ENCODE measurements around the gene SLC9A1.

Gene SLC9A1

GRCh38 chr1:27144920-27145661, 9.8 kb downstream of the SLC9A1 start:
- no peak overlapping the region for H3K4me3 ChIP-seq (ENCODE audit: low read depth, low read length)
- H3K36me3 ChIP-seq (ENCODE audit: control insufficient read depth, insufficient read depth, low read length) = no peaks in the 10 kb centered on the region
- H3K79me2 ChIP-seq = peaks cover 4% of the 10 kb centered on the region
- no peaks in the 10 kb centered on the region for H3K27me3 ChIP-seq (ENCODE audit: control insufficient read depth, insufficient read depth, low read length)
- TF ChIP-seq CTCF (IDR thresholded peaks at IDR 0.05) = no peak
- no peak overlapping the region for H3K9ac ChIP-seq
- H2AFZ ChIP-seq = no peak overlapping the region
- H3K27ac ChIP-seq = no peak overlapping the region
- H3K4me1 ChIP-seq = peaks cover 15% of the 10 kb centered on the region
- no peaks in the 10 kb centered on the region for H3K9me3 ChIP-seq (ENCODE audit: control insufficient read depth, low read length)
- no peak overlapping the region for H3K4me2 ChIP-seq (ENCODE audit: low read length)

GRCh38 chr1:27144049-27144748, 10.7 kb downstream of the SLC9A1 start:
- Histone ChIP-seq H3K36me3 (ENCODE audit: control insufficient read depth, insufficient read depth, low read length) (no peaks in the 10 kb centered on the region), H2AFZ (no peak overlapping the region), H3K4me1 (peaks cover 15% of the 10 kb centered on the region), H3K4me2 (ENCODE audit: low read length) (no peak overlapping the region), H3K9me3 (ENCODE audit: control insufficient read depth, low read length) (no peaks in the 10 kb centered on the region), H3K79me2 (peaks cover 8% of the 10 kb centered on the region), H3K4me3 (ENCODE audit: low read depth, low read length) (no peak overlapping the region), H3K27ac (no peak overlapping the region), H3K9ac (no peak overlapping the region), H3K27me3 (ENCODE audit: control insufficient read depth, insufficient read depth, low read length) (no peaks in the 10 kb centered on the region)
- TF ChIP-seq CTCF (IDR thresholded peaks at IDR 0.05) = no peak

GRCh38 chr1:27143401-27143800, 11.5 kb downstream of the SLC9A1 start:
- Histone ChIP-seq H3K27ac (no peak overlapping the region), H3K9me3 (ENCODE audit: control insufficient read depth, low read length) (no peaks in the 10 kb centered on the region), H3K79me2 (peaks cover 13% of the 10 kb centered on the region), H3K27me3 (ENCODE audit: control insufficient read depth, insufficient read depth, low read length) (no peaks in the 10 kb centered on the region), H3K4me1 (peaks cover 15% of the 10 kb centered on the region), H3K4me2 (ENCODE audit: low read length) (no peak overlapping the region), H3K9ac (no peak overlapping the region), H2AFZ (no peak overlapping the region), H3K36me3 (ENCODE audit: control insufficient read depth, insufficient read depth, low read length) (no peaks in the 10 kb centered on the region), H3K4me3 (ENCODE audit: low read depth, low read length) (no peak overlapping the region)
- TF ChIP-seq CTCF (IDR thresholded peaks at IDR 0.05) = no peak

- H3K9ac ChIP-seq = no peak overlapping the region
- no peaks in the 10 kb centered on the region for H3K36me3 ChIP-seq (ENCODE audit: control insufficient read depth, insufficient read depth, low read length)
- no peak for TF ChIP-seq CTCF (IDR thresholded peaks at IDR 0.05)
- no peaks in the 10 kb centered on the region for H3K9me3 ChIP-seq (ENCODE audit: control insufficient read depth, low read length)
- H3K4me2 ChIP-seq (ENCODE audit: low read length) = no peak overlapping the region
- no peaks in the 10 kb centered on the region for H3K27me3 ChIP-seq (ENCODE audit: control insufficient read depth, insufficient read depth, low read length)
- H3K79me2 ChIP-seq = peaks cover 11% of the 10 kb centered on the region
- no peak overlapping the region for H3K4me3 ChIP-seq (ENCODE audit: low read depth, low read length)
- peaks cover 15% of the 10 kb centered on the region for H3K4me1 ChIP-seq
- H2AFZ ChIP-seq = no peak overlapping the region
- H3K27ac ChIP-seq = peak overlapping the region; percentile 51
Observed at GRCh38 chr1:27142464-27142863, 12.5 kb downstream of the SLC9A1 start.

All from parathyroid adenoma (tissue), 2 donors.